Endothelial cell of umbilical vein (primary cell): ENCODE results near the gene ARID5A. TPM values are rescaled to one million over a fixed set of nuclear protein-coding genes. Genes with fewer than 3 reads are reported as not detected.

Source experiments
- BruUV-seq: library from RNA; stranded (reverse); fragments of 400-500 nt; replicated peaks from 2 replicates; lab custom pipeline; 2021; lab: Mats Ljungman, UMichigan
- CTCF ChIA-PET: fragments of 300-600, 350-600 bp; sonication (Branson Sonifier 250); formaldehyde crosslinking; loops from one replicate; lab custom pipeline; 2021; ENCODE audit warnings: antibody characterized with exemption, inconsistent platforms; lab: Charles Lee
- POLR2A ChIA-PET: fragments of 300-600, 350-600 bp; sonication (Branson Sonifier 250); formaldehyde crosslinking; loops from one replicate; lab custom pipeline; 2021; ENCODE audit warnings: antibody characterized with exemption, inconsistent platforms; lab: Charles Lee
- DNase-seq: peaks from one replicate; pipeline ENCODE4 v3.0.0-alpha.2; 2011; ENCODE audit warnings: low read depth, low spot score
- FAIRE-seq: peaks from 2 replicates; lab custom pipeline; 2011; peaks lifted over from hg19 to GRCh38; lab: Jason Lieb, UNC
- H2AFZ ChIP-seq: 2 replicates; pipeline ENCODE4 v1.6.0; 2012; ENCODE audit warnings: low read depth, low read length, control low read depth, inconsistent platforms
- H3K27ac ChIP-seq: 2 replicates; pipeline ENCODE4 v1.5.1; 2011; ENCODE audit warnings: low read depth, mild to moderate bottlenecking, control low read depth, low read length, moderate library complexity; ENCODE audit not compliant: insufficient read depth
- H3K27me3 ChIP-seq, 2 experiments: 2 replicates each; pipeline versions ENCODE4 v1.6.0 to v1.6.1; 2011; ENCODE audit warnings: low read length in 2 of 2, mixed read lengths in 1 of 2; ENCODE audit not compliant: control insufficient read depth in 2 of 2, insufficient read depth in 2 of 2
- H3K36me3 ChIP-seq, 2 experiments: 2 replicates in 1 of 2; 3 replicates in 1 of 2; pipeline ENCODE4 v1.5.1; 2011; ENCODE audit warnings: low read length in 2 of 2, mild to moderate bottlenecking in 1 of 2, moderate library complexity in 1 of 2; ENCODE audit not compliant: control insufficient read depth in 2 of 2, insufficient read depth in 2 of 2; ENCODE audit errors: extremely low read depth in 1 of 2
- H3K4me1 ChIP-seq: 3 replicates; pipeline ENCODE4 v1.5.1; 2011; ENCODE audit warnings: mild to moderate bottlenecking, low read length; ENCODE audit not compliant: control insufficient read depth, insufficient read depth; ENCODE audit errors: extremely low read depth
- H3K4me2 ChIP-seq: 2 replicates; pipeline ENCODE4 v1.6.1; 2011; ENCODE audit warnings: low read length, control low read depth, mixed read lengths; ENCODE audit not compliant: insufficient read depth
- H3K4me3 ChIP-seq, 3 experiments: fragments of 200-600 bp in 1 of 3; sonication (generic), shearing (Covaris generic) in 1 of 3; replicated peaks in 1 of 3; 2 replicates each; pipeline ENCODE4 v1.5.1; 2011 to 2016; ENCODE audit warnings: control low read depth in 3 of 3, low read length in 3 of 3, mild to moderate bottlenecking in 2 of 3, inconsistent platforms in 1 of 3, low read depth in 1 of 3, moderate library complexity in 1 of 3; ENCODE audit not compliant: insufficient read depth in 1 of 3
- H3K79me2 ChIP-seq: 2 replicates; pipeline ENCODE4 v1.6.0; 2012; ENCODE audit warnings: low read length, inconsistent platforms; ENCODE audit not compliant: control insufficient read depth, insufficient read depth
- H3K9ac ChIP-seq: replicated peaks from 2 replicates; pipeline ENCODE3; 2011; ENCODE audit warnings: low read length, control low read depth; ENCODE audit not compliant: insufficient read depth; ENCODE audit errors: extremely low read depth
- H3K9me1 ChIP-seq: replicated peaks from 3 replicates; pipeline ENCODE4 v1.6.0; 2011; ENCODE audit warnings: mild to moderate bottlenecking, low read length; ENCODE audit not compliant: control insufficient read depth, insufficient read depth; ENCODE audit errors: extremely low read depth
- H3K9me3 ChIP-seq: replicated peaks from 2 replicates; pipeline ENCODE4 v1.5.1; 2012; ENCODE audit warnings: low read length, inconsistent platforms; ENCODE audit not compliant: control insufficient read depth, insufficient read depth
- H4K20me1 ChIP-seq: replicated peaks from 2 replicates; pipeline ENCODE3; 2011; ENCODE audit warnings: mild to moderate bottlenecking, low read length; ENCODE audit not compliant: control insufficient read depth, insufficient read depth; ENCODE audit errors: extremely low read depth
- EZH2 ChIP-seq: IDR thresholded peaks from 2 replicates; pipeline ENCODE4 v1.6.1; 2012; ENCODE audit warnings: borderline replicate concordance, low read depth, mild to moderate bottlenecking, moderate library complexity, low read length, inconsistent platforms; ENCODE audit not compliant: severe bottlenecking
- FOS ChIP-seq: IDR thresholded peaks from 2 replicates; pipeline ENCODE4 v1.6.1; 2011; ENCODE audit warnings: mild to moderate bottlenecking, low read length, moderate library complexity, borderline replicate concordance; ENCODE audit not compliant: insufficient read depth
- GATA2 ChIP-seq: IDR thresholded peaks from 2 replicates; pipeline ENCODE4 v1.7.0; 2011; ENCODE audit warnings: low read depth, mild to moderate bottlenecking, moderate library complexity, mixed read lengths, low read length; ENCODE audit not compliant: insufficient read length, insufficient read depth
- JUN ChIP-seq: IDR thresholded peaks from 2 replicates; pipeline ENCODE4 v1.6.1; 2011; ENCODE audit warnings: borderline replicate concordance, low read depth; ENCODE audit not compliant: insufficient read length, insufficient read depth
- MAX ChIP-seq: IDR thresholded peaks from 2 replicates; pipeline ENCODE4 v1.6.1; 2011; ENCODE audit not compliant: insufficient read depth, insufficient read length
- MYC ChIP-seq: IDR thresholded peaks from one replicate; pipeline ENCODE4 v1.6.1; 2011; ENCODE audit warnings: mild to moderate bottlenecking, low read depth, low read length
- POLR2A ChIP-seq: IDR thresholded peaks from 2 replicates; pipeline ENCODE4 v1.6.1; 2012; ENCODE audit warnings: low read depth, mild to moderate bottlenecking, control low read depth, low read length
- POLR2AphosphoS5 ChIP-seq: IDR thresholded peaks from 2 replicates; pipeline ENCODE4 v1.6.1; 2012; ENCODE audit warnings: low read depth, mild to moderate bottlenecking, control low read depth, low read length, moderate library complexity; ENCODE audit not compliant: insufficient read depth
- dilution Hi-C: fragments of 300-500 bp; cut with MboI; formaldehyde crosslinking; loops from one replicate; pipeline ENCODE4 v1.15.0; 2019; ENCODE audit warnings: low sequenced_read_pairs; ENCODE audit not compliant: extremely low pct_ligation_motif_present
- intact Hi-C: fragments of 100-400 bp; cut with micrococcal nuclease; formaldehyde crosslinking; loops from one replicate; pipeline ENCODE4 v1.10.0; 2022
- polyA plus RNA-seq, 4 experiments: library from polyadenylated mRNA; depleted of rRNA in 3 of 4; stranded (reverse) in 3 of 4; unstranded in 1 of 4; fragments of >200 nt; gene quantifications; 2 replicates each; pipeline versions ENCODE4 v1.2.1 to v1.2.3, GENCODE V29; 2011 to 2012; ENCODE audit warnings: missing spikeins in 1 of 4
- total RNA-seq: library from RNA; stranded (reverse); gene quantifications from 2 replicates; pipeline ENCODE4 v1.2.3, GENCODE V29; 2021
- TF ChIP-seq, protein P1 (sequence below), 2 donors: IDR thresholded peaks; 1 replicate in 1 of 2; 2 replicates in 1 of 2; pipeline ENCODE4 v1.5.1; 2011; ENCODE audit warnings: low read length in 2 of 2, mild to moderate bottlenecking in 2 of 2, moderate library complexity in 2 of 2, control low read depth in 1 of 2, inconsistent platforms in 1 of 2, low read depth in 1 of 2; ENCODE audit not compliant: insufficient read depth in 1 of 2; ENCODE audit errors: extremely low read depth in 1 of 2

Gene ARID5A
- total and polyA plus RNA-seq, 2 donors (not counting 3 experiments of a cell fraction or from before 2014, with no cell fraction given), result 18.0 to 24.7 TPM

DNA sequence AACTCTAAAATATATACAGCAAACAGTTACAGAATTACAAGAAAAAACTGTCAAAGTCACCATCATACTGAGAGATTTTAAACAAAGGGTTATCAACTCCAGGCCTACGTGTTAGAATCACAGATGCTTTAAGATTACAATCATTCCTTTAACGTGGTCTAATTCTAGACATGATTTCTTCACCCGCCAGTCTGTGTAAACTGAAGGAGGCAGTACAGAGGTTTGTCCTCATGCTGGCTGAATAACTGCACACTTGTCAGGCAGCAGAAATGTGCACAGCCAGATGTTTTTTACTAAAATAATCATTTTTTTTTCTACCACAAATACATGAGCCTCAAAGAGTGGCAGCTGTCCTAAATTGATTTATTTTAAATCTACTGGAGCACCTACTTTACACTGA, 15.9 kb upstream of the ARID5A start:
- TF ChIP-seq EZH2, result no peak
- no peak for TF ChIP-seq POLR2A
- TF ChIP-seq FOS, result no peak
- no peak for TF ChIP-seq MYC
- TF ChIP-seq MAX, result no peak
- no peak for TF ChIP-seq POLR2AphosphoS5
- TF ChIP-seq, protein P1, sequence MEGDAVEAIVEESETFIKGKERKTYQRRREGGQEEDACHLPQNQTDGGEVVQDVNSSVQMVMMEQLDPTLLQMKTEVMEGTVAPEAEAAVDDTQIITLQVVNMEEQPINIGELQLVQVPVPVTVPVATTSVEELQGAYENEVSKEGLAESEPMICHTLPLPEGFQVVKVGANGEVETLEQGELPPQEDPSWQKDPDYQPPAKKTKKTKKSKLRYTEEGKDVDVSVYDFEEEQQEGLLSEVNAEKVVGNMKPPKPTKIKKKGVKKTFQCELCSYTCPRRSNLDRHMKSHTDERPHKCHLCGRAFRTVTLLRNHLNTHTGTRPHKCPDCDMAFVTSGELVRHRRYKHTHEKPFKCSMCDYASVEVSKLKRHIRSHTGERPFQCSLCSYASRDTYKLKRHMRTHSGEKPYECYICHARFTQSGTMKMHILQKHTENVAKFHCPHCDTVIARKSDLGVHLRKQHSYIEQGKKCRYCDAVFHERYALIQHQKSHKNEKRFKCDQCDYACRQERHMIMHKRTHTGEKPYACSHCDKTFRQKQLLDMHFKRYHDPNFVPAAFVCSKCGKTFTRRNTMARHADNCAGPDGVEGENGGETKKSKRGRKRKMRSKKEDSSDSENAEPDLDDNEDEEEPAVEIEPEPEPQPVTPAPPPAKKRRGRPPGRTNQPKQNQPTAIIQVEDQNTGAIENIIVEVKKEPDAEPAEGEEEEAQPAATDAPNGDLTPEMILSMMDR (IDR thresholded peaks at IDR 0.05; ENCODE audit: extremely low read depth in 1 of 2, insufficient read depth in 1 of 2, low read depth in 1 of 2, low read length in 2 of 2), result no peak
- TF ChIP-seq JUN, result no peak
- TF ChIP-seq GATA2, result no peak
- no peaks in the 10 kb centered on the region for H3K9me3 ChIP-seq
- no peaks in the 10 kb centered on the region for H3K27me3 ChIP-seq
- no peaks in the 10 kb centered on the region for H4K20me1 ChIP-seq
- no peak for DNase-seq
- dilution Hi-C loops (no loop called here), intact Hi-C loops (no loop called here)
- H2AFZ ChIP-seq, result no peak overlapping the region
- POLR2A ChIA-PET, result no interaction called here
- no peak overlapping the region for H3K4me2 ChIP-seq
- CTCF ChIA-PET, result interaction anchor here (2.3 kb wide), 1 partner anchor 11 kb away, joined by 8 read pairs; no protein-coding TSS in a partner anchor
- H3K36me3 ChIP-seq, result no peaks in the 10 kb centered on the region
- FAIRE-seq, result no peak
- H3K4me1 ChIP-seq, result no peaks in the 10 kb centered on the region
- H3K9me1 ChIP-seq, result no peaks in the 10 kb centered on the region
- H3K4me3 ChIP-seq, result no peak overlapping the region
- H3K27ac ChIP-seq, result no peak overlapping the region
- no TSS peak for BruUV-seq
- H3K9ac ChIP-seq, result no peak overlapping the region
- H3K79me2 ChIP-seq, result no peaks in the 10 kb centered on the region
